Large intestine (tissue), 3 donors: ENCODE data around the gene SHC3. TPM values are rescaled to one million over a fixed set of nuclear protein-coding genes. Genes with fewer than 3 reads are reported as not detected.
A peak's percentile ranks its signal among the peaks of the same experiment; 100 is the strongest.

Source experiments
- DNase-seq, 2 donors: peaks; one replicate each; pipeline versions ENCODE4 v3.0.0 to v3.0.0-alpha.2; 2013
- H3K27ac ChIP-seq: one replicate; pipeline ENCODE4 v1.5.1; 2013; ENCODE audit warnings: low read length
- H3K27me3 ChIP-seq: 2 replicates; pipeline ENCODE4 v1.6.1; 2013; ENCODE audit warnings: low read length; ENCODE audit not compliant: control insufficient read depth, insufficient read depth
- H3K36me3 ChIP-seq: 2 replicates; pipeline ENCODE4 v1.6.1; 2013; ENCODE audit warnings: low read length; ENCODE audit not compliant: control insufficient read depth, insufficient read depth
- H3K4me1 ChIP-seq: one replicate; pipeline ENCODE4 v1.6.1; 2013; ENCODE audit warnings: low read length; ENCODE audit not compliant: control insufficient read depth, insufficient read depth
- H3K4me3 ChIP-seq: one replicate; pipeline ENCODE4 v1.5.1; 2013; ENCODE audit warnings: low read length
- H3K9me3 ChIP-seq: one replicate; pipeline ENCODE4 v1.6.1; 2013; ENCODE audit warnings: mild to moderate bottlenecking, low read depth, low read length, moderate library complexity; ENCODE audit not compliant: control insufficient read depth
- WGBS: methylation state at CpG from one replicate; pipeline ENCODE4 v1.1.5; 2013; ENCODE audit warnings: low lambda C conversion rate; ENCODE audit not compliant: insufficient coverage; 5-methylcytosine and 5-hydroxymethylcytosine counted together
- polyA plus RNA-seq: library from polyadenylated mRNA; unstranded; fragments of 120-200 nt; gene quantifications from one replicate; pipeline ENCODE4 v1.2.1, GENCODE V29; 2013

The SHC3 gene
- polyA plus RNA-seq, 1 donor, result 0.69 TPM

DNA sequence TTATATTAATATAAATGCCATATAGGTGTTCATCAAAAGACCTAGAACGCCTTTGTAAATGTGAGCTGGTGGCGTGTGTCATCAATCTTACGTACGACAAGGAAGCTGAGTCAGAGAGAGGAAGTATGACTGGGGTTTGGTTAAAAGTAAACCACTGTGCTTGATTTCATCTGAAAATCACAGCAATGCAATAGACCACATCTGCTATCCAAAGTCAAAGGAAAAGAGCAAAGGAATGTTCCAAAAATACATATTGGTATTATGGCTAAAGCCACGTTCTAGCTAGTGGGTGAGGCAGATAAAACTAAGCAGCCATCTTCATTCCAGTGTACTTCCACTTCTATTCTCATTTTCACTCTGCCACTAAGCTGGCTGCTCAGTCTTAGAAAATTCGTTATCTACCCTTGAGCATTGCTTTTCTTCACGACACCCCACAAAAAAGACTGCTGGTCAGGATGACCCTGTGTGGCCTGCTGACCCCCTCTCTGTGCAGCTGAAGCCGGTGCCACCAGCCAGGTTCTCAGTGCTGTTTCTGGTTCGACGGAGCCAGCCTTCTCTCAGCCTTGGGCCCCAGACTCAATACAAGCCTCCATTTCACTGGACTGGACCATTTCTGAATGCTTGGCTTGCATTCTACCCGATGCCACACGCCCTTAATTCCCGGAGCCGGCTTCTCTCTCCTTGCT, 23.8 kb downstream of the SHC3 start:
- H3K4me1 ChIP-seq, result no peaks in the 10 kb centered on the region
- no peak overlapping the region for H3K4me3 ChIP-seq
- H3K36me3 ChIP-seq, result no peaks in the 10 kb centered on the region
- no peaks in the 10 kb centered on the region for H3K9me3 ChIP-seq
- no peak for DNase-seq
- no peak overlapping the region for H3K27ac ChIP-seq
- peaks cover 2% of the 10 kb centered on the region for H3K27me3 ChIP-seq
- WGBS, result 90% methylated on average over 2 of the region's 14 CpGs

DNA sequence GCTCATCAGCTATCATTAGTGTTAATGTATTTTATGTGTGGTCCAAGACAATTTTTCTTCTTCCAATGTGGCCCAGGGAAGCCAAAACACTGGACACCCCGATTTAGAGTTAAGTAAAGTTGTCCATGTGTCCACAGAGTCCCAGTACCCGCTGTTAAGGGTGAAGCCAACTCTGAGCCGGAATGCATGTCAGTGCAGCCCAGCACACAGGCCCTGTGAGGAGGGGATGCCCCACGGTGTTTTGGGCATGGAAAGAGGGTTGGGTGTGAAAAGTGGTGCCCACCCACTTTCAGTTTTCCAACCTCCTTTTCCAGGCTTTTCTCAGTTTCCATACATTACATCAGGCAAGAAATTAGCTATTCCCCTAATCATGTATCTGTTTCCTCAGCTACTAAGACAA, 24.4 kb downstream of the SHC3 start:
- WGBS, result no CpG with 5 or more reads among the region's 4 CpGs
- DNase-seq, result no peak

DNA sequence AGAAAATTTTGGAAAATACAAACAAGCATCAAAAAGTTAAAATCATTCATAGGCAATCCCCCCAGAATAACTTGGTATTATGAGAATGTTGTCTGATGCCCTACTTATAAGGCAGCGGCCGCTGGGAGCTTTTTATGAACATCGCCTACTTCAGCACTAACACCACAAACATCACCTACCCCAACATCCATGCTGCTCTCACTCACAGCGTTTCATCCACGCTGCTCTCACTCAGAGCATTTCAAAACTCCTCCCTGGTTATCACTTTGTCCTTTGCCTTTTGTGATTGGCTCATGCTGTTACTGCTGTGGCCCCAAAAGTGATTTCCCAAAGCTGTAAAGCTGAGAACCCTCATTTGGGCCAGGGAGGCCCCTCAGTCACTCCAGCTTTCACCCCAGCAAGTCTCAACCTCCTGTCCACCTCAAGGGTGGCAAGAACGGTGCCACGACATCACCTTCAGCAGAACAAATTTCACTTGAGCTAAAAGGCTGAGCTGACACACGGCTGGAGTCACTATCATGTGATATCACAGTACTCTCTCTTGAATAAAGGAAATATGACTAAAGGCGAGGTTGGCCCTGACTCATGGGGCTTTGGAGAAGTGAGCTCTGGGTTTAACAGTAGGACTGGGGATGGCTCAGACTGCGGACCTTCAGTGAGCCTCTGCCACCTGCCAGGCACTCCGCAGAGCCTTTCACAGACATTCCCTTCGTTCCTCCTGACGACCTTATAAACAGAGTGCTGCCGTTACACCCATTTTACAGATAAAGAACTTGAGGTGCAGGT, 25.2 kb downstream of the SHC3 start:
- H3K27me3 ChIP-seq, result peaks cover 2% of the 10 kb centered on the region
- H3K27ac ChIP-seq, result no peak overlapping the region
- no peaks in the 10 kb centered on the region for H3K9me3 ChIP-seq
- WGBS, result no CpG with 5 or more reads among the region's 14 CpGs
- H3K4me1 ChIP-seq, result no peaks in the 10 kb centered on the region
- H3K4me3 ChIP-seq, result no peak overlapping the region
- no peaks in the 10 kb centered on the region for H3K36me3 ChIP-seq
- no peak for DNase-seq

More for the DNA sequence above, 24.4 kb downstream of the SHC3 start:
- H3K27me3 ChIP-seq, result peaks cover 2% of the 10 kb centered on the region
- H3K4me3 ChIP-seq, result no peak overlapping the region
- no peaks in the 10 kb centered on the region for H3K36me3 ChIP-seq
- no peak overlapping the region for H3K27ac ChIP-seq
- H3K4me1 ChIP-seq, result no peaks in the 10 kb centered on the region
- no peaks in the 10 kb centered on the region for H3K9me3 ChIP-seq

GRCh38 chr9:89149726-89150125, 28.9 kb downstream of the SHC3 start:
- DNase-seq, result no peak
- Histone ChIP-seq H3K9me3 (no peaks in the 10 kb centered on the region), H3K27me3 (no peaks in the 10 kb centered on the region), H3K36me3 (no peaks in the 10 kb centered on the region), H3K4me3 (no peak overlapping the region), H3K4me1 (no peaks in the 10 kb centered on the region), H3K27ac (no peak overlapping the region)
- WGBS, result no CpG with 5 or more reads among the region's 3 CpGs

- H3K27me3 ChIP-seq, result no peaks in the 10 kb centered on the region
- no peak overlapping the region for H3K27ac ChIP-seq
- no peaks in the 10 kb centered on the region for H3K36me3 ChIP-seq
- no peak overlapping the region for H3K4me3 ChIP-seq
- no peaks in the 10 kb centered on the region for H3K4me1 ChIP-seq
- no peaks in the 10 kb centered on the region for H3K9me3 ChIP-seq
- WGBS, result 80% methylated on average over 1 of the region's 3 CpGs
- DNase-seq, result no peak
These were observed 33.5 kb downstream of the SHC3 start for GRCh38 chr9:89145097-89145496.

DNA sequence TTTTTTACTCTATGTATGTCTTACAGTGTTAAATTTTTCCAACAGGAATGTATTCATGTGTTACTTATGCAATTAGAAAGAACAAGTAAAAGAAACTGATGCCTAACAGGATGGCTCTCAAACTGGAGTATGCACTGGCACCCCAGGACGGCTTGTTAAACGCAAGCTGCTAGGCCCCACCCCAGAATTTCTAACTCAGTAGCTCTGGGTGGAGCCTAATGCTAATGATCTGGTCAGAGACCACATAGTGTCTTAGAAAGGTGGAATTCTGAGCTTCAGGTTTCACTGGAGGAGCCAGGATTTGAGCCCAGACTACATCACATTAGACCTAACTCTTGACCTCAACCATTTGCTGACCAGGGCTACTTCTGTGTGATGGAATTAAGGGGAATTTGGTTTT, 34.4 kb downstream of the SHC3 start:
- Histone ChIP-seq H3K36me3 (no peaks in the 10 kb centered on the region), H3K4me3 (no peak overlapping the region)
- no CpG with 5 or more reads among the region's 2 CpGs for WGBS

DNA sequence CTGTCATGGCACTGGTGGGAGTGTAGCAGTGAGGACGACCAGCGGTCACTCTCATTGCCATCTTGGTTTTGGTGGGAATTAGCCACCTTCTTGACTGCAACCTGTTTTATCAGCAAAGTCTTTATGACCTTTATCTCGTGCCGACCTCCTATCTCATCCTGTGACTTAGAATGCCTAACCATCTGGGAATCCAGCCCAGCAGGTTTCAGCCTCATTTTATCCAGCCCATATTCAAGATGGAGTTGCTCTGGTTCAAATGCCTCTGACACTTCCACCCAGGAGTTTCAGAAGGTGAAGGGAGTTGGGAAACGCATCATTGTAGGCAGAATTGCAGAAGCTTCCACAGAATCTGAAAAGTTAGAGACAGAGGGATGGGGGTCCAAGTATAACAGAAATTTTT, 35.4 kb downstream of the SHC3 start:
- Histone ChIP-seq H3K27ac (no peak overlapping the region), H3K27me3 (no peaks in the 10 kb centered on the region), H3K4me1 (no peaks in the 10 kb centered on the region), H3K4me3 (no peak overlapping the region), H3K9me3 (no peaks in the 10 kb centered on the region), H3K36me3 (no peaks in the 10 kb centered on the region)
- WGBS, result no CpG with 5 or more reads among the region's 5 CpGs
- no peak for DNase-seq

More for the DNA sequence above, 34.4 kb downstream of the SHC3 start:
- Histone ChIP-seq H3K27me3 (no peaks in the 10 kb centered on the region), H3K27ac (no peak overlapping the region), H3K4me1 (no peaks in the 10 kb centered on the region), H3K9me3 (no peaks in the 10 kb centered on the region)
- no peak for DNase-seq

- Histone ChIP-seq H3K27ac (no peak overlapping the region), H3K36me3 (no peaks in the 10 kb centered on the region), H3K9me3 (no peaks in the 10 kb centered on the region), H3K4me1 (no peaks in the 10 kb centered on the region), H3K4me3 (no peak overlapping the region), H3K27me3 (no peaks in the 10 kb centered on the region)
- peak in 1 of 2 donors; percentile 19 for DNase-seq
- no CpG with 5 or more reads among the region's 1 CpG for WGBS
These were observed 39.2 kb downstream of the SHC3 start for GRCh38 chr9:89139455-89139854.

- no peak overlapping the region for H3K27ac ChIP-seq
- no peak for DNase-seq
- no peak overlapping the region for H3K4me3 ChIP-seq
- 83% methylated on average over 1 of the region's 3 CpGs for WGBS
- H3K9me3 ChIP-seq, result no peaks in the 10 kb centered on the region
- no peaks in the 10 kb centered on the region for H3K27me3 ChIP-seq
- no peaks in the 10 kb centered on the region for H3K36me3 ChIP-seq
- no peaks in the 10 kb centered on the region for H3K4me1 ChIP-seq
These were observed 39.9 kb downstream of the SHC3 start for GRCh38 chr9:89138463-89139390.
